HG03442 (cell line): ENCODE data around the gene COBL.

Source experiments
- ATAC-seq: cut with Tn5 transposase; IDR thresholded peaks from one replicate; pipeline ENCODE4 v1.9.1; 2021; ENCODE audit warnings: mild to moderate bottlenecking, moderate library complexity; ENCODE audit not compliant: unreplicated experiment

The COBL gene

DNA sequence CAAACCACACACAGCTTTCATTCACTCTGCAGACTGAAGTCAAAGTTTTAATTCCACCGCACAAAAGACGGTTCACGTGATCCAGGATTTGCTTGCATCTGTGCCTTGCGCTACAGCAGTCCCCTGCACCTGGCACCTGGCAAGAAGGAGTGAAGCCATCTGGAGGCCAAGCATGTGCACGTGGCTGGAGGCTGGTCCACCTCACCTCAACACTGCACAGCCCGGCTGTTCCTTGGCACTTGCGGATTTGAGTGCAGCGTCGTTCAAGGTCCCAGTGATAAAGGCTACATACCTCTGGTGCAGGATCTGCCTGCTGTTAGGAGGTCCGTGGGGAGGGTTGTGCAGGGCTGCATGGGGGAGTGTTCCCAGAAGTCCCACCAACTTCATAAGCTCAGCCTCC, 285.4 kb downstream of the COBL start:
- no peak for ATAC-seq

DNA sequence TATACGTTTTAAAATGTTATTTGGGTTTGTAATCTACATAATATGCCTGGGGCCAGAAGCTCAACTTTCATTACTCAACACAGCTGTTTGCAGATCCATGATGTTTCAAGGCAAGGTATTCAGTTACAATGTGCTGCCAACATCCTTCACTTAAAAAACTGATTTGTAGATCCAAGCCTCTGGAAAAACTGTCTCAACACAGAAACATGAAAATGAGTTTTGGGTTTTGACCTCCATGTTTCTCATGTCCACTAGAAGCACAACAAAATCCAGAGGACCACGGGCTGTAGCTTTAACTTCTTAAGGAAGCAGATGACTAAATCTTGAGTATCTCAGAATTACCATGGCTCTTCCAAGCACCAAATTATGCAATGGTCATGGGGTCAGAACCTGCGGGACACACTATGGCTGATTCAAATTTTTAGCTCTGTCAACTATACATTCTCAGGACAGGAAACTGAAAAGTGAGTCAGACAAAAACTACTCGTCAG, 286.9 kb downstream of the COBL start:
- ATAC-seq = no peak

DNA sequence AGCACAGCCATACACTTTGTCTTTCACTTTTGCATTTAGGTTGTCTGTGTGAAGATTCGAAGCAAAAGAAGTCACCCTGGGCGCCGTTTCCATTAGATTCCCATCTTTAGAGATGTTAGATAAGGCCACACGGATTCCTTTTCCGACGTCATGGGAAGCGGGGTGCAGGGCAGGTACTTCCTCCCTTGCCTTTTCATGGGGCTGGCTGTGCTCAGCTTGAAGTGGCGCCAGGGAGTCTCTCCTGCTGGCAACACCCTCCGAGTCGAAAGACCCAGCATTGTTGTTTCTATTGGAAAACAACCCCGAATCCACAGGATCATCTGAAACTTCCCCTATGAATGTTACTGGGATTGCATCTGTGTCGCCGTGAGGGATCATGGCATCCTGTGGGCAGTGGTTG, 287.5 kb downstream of the COBL start:
- no peak for ATAC-seq

DNA sequence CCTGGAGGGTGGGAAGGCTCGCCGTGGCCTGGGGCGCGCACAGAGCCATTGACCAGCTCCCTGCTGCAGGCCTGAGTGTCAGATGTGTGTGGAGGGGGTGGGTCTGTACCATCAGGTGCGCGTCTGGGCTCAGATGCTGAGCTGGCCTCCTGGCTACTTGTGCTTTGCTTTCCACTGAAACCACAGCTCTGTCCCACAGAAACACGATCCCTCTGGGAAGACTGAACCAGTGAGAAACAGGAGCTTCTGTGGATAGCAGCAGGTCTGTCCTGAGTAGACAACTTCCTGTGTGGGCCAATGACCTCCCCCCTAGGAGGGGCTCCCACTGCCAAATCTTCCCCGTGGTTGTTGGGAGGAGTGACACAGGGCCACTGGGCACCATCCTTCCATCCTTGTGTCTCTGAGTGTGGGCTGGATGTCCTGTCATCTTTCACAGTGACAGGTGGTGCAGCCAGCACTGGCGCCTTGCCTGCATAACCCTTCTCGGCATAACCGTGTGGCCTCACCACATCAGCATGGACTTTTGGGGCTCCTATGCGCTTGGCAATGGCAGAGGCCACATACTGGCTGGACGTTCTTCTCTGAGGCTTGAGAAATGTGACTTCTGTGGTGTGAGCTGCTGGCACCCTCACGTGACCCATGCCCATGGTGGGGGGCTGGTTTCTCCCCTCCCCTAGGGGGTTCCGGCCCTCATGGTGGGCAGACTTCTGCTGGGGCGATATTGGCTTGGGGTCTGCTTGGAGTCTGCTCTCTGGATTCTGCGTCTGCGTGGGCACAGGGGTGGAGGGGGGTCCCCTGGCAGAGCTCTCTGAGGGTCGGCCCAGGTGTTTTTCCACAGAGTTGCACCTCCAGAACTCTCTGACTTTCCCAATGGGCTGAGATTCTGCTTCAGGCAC, 288.4 kb downstream of the COBL start:
- no peak for ATAC-seq

DNA sequence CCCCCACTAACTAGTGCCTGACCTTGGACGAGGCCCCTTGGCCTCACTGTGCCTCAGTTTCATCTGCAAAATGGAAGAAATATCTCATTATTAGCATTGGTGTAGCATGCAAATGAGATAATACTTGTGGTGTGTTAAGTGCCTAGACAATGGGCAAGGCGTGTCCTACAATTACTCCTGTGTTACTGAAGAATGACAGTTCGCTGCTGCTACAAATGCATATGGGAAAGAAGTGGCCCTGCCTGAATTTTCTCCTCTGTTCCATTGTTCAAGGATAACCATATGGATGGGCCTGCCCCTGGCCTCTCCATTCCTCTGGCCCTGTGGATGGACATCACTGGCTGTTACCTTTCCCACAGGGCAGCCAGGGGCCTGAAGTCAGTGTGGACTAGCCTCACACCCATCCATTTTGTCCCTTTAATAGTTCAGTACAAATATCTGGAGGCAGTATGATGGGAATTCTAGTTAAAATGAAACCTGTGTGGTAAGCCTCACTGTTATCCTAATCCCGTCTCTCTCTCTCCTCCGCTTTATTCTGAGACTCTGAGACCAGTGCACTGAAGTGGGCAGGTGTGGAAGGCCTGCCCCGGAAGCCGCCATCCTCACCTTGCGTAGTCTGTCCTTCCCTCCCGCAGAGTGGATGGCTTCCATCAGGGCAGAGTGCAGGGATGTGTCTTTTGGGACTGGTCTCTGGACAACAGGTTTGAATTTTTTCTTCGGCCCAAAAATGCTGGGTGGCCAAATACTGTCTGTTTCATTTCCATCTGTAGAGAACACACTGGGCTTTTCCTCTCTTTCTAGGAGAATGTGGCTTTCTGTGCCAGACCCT, 289.3 kb downstream of the COBL start:
- no peak for ATAC-seq

DNA sequence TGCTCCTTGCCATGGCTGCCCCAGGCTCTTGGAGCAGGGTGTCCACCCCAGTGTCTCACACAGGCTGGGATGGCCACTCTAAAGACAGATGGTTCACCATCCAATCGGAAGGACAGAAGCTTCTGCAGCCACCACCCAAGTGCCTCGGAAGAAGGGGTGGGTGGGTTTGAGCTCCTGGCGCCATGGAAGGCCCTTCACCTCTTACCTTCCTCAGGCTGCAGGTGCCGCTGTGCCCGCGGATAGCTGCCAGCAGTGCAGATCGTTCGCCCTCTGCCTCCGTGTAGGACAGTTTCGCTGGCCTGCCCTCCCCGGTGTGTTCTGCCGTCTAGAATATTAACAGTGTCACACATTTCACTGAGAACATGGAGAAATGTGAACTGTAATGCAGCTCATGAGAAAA, 290.3 kb downstream of the COBL start:
- no peak for ATAC-seq

DNA sequence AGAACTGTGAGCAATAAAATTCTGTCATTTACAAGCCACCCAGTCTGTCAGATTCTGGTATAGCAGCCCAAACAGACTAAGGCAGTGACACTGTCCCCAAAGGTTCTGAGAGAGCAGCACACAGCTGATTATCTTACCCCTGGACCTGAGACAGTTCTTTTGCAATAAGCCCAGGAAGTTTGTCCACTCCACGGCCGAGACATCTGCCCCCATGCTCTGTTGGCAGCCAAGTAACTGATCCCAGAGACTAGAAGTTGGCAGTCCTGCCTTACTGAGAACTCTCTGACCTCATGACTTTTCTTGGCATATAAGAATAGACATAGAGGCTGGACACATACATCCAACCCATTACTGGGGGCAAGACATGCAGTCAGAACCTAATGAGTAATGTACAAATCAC, 290.9 kb downstream of the COBL start:
- no peak for ATAC-seq

DNA sequence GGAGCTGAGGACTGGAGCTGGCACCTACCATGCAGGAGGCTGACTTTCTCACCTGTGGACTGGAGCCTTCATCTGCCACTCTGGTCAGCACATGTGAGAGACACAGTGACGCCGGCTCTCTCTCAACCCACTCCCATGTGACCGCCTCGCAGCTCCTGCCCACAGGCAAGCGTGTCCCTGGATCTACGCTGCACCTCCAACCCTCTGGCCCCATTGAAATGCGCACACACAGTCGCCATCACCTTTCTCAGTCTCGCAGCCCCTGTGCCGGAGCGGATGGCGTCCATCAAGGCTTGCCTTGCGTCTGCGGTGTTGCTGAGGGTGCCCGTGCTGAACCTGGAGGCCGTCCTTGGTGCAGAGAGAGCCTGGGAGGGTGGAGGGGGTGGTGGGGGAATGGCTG, 291.7 kb downstream of the COBL start:
- no peak for ATAC-seq

DNA sequence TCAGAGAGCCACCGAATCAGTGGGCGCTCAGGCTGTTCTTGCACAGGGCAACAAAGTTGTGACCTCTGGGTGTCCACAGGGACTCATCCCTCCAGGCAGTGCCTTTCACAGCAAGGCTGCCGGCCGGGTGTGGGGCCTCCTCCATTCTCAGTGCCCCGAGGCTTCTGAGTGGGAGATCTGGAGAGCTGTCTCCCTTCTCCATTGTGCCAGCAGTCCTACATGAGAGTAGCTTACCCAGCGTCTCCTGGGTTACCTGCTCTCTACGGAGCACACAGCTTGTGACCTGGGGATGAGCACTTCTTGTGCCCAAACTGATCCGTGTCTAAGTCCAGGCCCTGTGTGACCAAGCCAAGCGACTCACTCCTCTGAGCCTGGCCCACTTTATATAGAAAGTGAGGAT, 293.1 kb downstream of the COBL start:
- ATAC-seq = no peak

DNA sequence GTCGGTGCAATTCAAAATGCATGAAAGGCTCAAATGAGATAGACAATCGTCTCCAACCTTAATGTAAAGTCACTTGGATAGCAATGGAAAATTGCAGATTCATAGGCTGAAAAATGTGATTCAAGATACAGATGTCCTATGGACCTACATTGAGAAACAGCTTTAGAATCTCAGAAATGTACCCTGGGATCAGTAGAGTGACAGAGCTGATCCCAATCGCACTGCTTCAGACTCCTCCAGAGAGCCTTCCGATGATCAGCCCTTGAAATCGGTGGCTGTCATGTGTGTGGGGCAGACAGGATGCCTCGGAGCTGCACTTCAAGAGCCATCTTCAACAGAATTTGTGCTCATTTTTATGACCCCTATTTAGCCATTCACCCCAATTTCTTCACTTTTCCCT, 293.8 kb downstream of the COBL start:
- ATAC-seq = no peak

DNA sequence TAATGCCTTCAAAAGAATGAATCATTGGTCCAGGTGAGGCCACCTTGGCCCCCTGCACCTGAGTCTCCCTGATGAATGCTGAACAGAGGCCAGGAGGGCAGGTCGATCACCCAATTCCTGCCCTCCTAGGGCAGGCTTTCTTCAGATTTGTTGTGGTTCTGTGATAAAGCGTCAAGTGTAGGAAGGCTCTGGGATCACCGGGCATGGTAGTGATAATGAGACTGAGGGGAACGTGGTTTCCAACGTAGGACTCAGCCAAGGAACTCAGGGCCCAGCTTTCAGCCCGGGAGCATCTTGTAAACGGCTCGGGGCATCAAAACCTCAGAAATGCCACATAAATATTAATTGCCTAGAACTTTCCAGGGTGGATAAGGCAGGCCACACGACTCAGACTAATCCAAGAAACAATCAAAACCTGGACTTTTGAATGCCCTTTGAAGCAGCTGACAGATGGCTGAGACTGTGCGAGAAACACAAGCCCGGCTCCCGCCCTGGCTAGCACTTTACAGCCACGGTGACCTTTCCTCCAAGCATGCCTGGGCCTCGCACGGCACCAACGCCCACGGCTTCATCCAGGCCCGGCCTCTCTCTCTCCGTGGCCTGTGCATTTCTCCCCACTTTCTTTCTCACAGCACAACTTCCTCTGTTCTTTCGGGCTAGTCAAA, 294.6 kb downstream of the COBL start:
- no peak for ATAC-seq

DNA sequence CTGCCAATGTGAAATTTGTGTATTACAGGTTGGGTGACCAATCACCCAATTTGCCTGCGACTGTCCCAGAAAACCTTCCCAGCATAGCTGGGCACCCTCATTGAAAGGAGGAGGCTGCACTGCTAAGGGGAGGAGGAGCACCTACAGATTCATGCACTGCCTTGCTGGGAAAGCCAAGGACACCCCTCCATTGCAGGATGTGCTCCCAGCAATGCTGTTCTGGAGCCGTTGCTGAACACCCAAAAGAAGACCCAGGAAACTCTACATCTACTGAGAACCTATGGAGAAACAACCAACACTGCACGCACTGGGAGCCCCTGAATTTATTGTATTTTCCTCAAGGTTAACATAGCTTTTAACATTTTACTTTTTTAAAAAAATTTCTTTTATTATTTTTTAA, 295.7 kb downstream of the COBL start:
- ATAC-seq = no peak

DNA sequence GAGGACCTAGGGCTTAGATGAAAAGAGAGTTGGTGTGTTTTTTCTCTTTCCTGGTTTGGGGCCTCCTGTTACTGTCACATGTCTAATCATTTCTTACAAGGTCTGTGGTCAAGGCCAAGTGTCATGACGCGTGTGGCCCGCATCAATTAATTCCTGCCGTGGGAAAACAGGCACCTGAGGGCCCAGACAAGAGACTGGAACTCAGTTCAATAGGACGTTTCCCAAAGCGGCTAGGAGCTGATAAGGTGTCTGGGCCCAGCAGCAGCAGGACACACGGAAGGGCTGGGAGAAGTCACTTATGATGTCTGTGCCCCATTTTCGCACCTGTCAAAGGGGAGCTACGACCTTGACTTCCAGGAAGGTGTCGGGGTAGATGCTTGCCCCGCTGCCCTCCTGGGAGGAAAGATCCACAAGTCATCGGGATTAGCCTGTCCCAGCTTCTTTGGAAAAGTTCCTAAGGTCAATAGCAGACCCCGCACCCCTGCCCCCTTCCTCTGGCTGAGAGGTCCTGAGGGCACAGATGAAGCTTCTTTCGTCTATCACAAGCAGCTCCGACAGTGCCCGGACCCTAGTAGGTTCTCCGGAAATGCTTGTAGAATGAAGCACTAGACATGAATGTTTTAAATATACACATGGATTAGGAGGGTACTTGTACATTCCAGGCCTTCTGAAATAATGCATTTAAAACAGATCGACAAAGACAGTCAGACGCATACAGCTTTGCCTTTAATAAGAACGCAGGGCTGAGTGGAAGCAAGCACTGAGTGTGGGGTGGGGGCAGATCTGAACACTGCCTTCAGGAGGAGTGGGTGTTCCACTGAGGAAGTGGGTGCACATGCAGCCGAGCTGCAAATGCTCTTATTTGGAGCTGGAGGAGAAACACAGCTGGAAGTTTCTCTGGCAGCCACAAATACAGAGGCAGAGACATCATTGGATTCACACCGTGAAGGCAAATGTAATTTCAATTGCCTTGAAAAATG, 296.4 kb downstream of the COBL start:
- ATAC-seq = no peak

DNA sequence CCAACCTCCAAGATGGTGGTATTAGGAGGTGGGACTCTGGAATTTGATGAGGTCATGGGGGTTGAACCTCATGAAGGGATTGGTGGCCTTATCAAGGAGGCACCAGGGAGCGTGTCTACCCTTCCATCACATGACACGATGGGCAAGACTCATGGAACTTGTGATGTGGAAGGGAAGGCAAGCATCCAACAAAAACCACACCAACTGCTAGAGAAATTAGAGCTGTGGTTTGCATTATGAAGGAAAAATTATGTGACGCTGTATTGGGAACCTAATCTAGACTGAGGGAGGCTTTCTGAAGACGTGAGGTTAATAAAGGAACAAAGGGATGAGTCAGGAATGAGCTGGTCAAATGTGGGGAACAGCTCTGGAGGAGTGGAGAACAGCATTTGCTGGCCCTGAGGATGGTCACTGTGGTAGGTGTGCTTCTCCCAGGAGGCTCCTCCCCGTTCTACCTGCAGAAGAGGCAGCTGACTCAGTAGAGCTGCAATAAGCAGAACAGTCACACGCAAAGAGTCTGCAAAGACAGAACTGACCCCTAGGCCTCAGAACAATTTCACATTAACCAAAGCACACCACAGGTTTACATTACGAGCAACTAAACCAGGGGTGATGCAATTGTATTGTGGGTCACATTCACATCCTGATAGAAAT, 297.3 kb downstream of the COBL start:
- ATAC-seq = no peak

DNA sequence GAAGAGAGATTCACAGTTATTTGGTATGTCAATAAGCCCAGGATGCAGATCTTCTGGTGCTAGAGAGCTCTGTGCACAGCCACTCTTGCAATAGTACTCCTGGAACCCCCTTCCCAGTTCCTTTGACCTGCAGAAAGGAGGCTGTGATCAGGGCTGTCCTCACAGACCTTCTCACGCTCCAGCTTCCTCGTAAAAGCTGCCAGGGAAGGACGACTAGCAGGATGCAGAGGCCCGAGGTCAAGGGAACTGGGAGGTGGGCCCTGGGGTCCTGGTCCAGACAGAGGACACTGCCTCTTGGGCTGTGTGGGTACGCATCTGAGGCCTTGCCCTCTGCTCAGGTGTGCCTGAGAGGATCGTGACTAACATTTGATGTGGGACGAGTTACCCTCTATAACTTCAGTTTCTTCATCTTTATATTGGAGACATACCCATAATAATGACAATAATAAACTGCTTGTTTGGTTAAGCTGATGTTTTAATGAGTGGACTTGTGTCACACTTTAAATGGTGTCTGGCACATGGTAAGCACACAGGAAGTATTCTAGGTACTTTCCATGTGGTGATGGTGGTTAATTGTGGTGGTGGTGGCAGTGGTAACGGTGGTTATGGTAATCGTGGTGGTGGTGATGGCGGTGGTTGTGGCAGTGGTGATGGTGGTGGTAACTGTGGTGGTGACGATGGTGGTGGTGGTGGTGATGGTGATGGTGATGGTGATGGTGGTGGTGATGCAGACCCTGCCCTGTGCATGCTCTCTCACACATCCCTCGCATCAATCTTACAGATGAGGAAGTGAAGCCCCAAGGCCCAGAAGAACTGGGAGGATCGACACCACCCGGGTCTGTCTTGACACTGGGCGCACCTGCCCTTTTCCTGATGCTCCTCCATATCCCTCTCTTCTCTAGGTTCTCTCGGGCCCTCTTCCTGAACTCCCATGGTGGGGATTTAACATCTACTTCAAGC, 298.8 kb downstream of the COBL start:
- ATAC-seq = no peak

DNA sequence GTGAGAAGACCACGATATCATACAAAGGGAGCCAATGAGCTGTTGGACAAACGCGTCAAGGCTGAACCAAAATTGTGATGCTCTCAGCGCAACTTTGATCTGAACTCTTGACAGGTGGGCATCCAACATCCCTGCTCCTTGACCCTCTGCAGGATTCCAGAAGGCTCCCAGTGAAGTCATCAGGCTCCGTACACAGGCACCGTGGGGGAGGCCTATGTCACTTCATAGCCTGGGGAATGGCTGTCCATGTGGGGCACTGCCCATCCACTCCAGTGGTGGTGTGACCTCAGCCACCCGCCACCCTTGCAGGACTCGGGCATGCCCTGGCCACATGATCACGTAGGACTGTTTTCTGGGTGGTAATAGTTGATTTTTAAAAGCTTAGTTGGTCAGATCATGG, 300.1 kb downstream of the COBL start:
- no peak for ATAC-seq

DNA sequence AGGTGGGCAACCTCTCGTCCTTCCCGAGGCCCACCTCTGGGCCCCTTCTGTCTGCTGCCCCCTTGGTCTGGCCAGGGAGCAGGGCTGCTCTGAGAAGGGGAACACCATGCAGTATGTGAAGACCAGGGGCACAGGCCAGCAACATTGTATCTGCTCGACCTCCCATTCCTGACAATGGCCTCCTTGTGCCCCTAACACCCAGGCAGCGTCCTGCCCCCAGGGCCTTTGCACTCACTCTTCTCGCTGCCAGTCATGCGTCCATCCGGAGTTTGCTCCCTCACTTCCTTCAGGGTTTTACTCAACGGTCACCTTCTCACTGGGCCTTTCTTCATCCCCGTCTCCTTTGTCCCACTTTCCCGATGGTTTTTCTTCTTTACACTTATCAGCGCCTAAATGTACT, 301.0 kb downstream of the COBL start:
- no peak for ATAC-seq

DNA sequence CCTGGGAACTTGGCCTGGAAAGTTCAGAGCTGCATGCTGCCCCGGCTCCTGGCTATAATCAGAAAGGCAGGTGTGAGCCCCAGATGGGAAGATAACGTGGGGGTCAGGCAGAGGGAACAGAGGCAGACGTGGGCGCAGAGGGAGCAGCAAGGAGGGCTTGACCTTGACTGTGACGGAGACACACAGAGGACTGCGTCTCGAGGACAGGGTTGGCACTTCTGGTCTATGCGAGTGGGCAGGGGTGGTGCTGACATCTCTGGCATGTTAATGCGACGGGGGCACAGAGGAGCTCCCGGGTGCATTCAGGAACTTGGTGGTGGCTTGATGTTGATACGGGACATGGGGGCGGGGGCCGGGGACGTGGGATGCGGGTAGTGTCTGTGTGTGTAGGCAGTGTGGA, 301.8 kb downstream of the COBL start:
- ATAC-seq = no peak
